MV-4-11 (cell line): ENCODE measurements around the gene SLC25A38.
"Not testable (repeated sequence)": the region's sequence is repeated elsewhere in the genome, so short reads cannot be mapped to it uniquely, and the experiment has no call there.

ENCODE experiments used
- DNase-seq: peaks from one replicate; lab custom pipeline; 2025; lab: John Stamatoyannopoulos, UW

SLC25A38 gene

DNA sequence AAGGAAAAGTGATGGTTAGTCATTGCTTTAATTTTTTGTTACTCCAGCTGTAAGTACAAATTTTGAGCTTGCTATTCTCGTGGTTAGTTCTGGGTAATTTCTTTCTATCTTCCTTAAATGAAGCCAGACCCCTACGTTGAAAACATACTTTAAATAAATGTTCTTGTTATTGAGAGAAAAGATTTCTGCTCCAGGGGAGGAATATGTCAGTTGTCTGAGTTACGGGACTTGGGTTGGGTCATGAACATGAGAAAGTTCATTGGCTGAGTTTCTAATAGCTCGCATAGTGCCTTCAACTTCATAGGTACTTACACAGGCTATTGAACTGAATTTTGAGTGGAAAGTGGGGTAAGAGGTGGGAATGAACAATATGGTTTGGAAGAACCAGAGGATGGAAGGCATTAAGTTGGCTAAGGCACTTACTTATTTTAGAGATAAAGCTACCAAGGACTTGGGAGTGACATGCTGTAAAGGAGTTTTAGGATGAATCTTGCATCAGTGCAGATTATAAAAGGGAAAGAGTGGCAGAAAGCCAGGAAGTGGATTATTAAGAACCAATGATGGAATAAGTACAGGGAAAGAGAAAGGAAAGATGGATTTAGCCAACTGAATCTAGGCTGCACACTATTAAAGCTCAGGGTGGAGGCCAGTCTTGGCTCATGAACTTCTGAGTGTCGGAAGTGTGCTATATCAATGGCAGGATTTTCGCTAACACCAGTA, 24.8 kb downstream of the SLC25A38 start:
- no peak for DNase-seq

DNA sequence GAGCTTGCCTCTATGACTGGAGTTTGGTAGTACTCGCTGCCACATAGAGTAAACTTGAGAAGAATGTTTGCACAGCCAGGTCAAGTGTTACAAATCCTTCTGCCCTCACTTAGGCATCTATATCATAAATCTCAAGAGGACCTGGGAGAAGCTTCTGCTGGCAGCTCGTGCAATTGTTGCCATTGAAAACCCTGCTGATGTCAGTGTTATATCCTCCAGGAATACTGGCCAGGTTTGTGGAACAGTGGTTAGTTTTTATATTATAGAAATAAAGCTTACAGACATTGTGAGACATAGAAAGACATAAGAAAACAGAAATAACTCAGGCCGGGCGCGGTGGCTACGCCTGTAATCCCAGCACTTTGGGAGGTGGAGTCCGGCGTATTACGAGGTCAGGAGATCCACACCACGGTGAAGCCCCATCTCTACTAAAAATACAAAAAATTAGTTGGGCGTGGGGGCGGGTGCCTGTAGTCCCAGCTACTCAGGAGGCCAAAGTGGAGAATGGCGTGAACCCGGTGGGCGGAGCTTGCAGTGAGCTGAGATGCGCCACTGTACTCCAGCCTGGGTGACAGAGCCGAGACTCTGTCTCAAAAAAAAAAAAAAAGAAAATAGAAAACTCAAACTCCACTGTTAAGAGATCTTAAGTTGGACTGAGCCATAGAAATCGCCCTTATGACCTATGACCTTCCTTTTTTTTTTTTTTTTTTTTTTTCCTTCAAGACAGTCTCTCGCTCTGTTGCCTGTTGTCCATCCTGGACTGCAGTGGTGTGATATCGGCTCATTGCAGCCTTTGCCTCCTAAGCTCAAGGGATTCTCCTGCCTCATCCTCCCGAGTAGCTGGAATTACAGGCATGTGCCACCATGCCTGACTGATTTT, 25.6 kb downstream of the SLC25A38 start:
- DNase-seq, result no peak

DNA sequence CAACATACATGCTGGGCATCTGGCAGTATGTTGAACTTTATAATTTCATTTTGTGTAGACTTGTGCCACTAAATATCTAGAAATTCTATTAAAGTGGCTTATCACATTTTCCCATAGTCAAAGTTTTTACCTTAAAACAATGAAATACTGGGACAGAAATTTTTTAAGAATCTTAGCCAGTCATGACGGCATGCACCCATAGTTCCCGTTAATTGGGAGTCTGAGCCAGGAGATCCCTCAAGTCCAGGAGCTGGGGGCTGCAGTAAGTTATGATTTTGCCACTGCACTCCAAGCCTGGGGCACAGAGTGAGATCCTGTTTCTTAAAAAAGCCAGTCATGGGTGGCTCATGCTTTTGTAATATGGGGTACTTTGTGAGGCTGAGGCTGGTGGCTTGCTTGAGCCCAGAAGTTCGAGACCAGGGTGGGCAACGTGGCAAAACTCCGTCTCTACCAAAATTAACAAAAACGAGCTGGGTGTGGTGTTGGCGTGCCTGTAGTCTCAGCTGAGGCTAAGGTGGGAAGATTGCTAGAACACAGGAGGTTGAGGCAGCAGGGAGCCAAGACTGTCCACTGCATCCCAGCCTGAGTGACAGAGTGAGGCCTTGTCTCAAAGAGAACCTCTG, 26.5 kb downstream of the SLC25A38 start:
- DNase-seq, result no peak

DNA sequence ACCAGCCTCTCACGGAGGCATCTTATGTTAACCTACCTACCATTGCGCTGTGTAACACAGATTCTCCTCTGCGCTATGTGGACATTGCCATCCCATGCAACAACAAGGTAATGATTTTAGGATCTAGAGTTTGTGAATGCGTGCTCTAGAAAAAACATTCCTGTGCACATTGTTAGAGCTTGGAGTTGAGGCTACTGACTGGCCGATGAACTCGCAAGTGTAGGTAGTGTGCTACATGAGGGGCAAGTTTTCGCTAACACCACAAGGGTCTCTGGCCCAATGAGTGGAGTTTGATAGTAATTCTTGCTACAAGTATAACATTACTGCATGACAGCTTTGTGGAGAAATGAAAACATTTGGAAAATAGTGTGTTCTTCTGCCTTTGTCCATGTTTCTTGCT, 27.7 kb downstream of the SLC25A38 start:
- no peak for DNase-seq

DNA sequence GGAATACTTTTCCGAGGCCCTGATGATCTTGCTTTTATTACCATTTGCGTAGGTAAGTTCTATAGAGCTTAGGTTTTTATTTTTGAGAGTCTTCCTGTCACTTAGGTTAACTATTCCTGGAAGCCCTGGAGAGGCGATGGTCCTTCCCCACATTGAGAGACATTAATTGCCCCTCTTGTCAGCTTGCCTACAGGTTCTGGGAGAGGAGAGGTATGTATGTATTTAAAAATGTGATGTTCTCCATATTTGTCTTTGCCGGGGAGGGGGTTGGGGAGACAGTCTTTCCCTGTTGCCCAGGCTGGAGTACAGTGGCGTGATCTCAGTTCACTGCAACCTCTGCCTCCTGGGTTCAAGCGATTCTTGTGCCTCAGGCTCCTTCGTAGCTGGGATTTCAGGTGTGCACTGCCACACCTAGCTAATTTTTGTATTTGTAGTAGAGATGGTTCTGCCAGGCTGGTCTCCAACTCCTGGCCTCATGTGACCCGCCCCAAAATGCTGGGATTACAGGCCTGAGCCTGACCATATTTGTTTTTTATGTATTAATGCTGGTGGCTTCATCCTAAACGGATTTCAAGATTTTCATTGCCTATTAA, 29.6 kb downstream of the SLC25A38 start:
- no peak for DNase-seq

DNA sequence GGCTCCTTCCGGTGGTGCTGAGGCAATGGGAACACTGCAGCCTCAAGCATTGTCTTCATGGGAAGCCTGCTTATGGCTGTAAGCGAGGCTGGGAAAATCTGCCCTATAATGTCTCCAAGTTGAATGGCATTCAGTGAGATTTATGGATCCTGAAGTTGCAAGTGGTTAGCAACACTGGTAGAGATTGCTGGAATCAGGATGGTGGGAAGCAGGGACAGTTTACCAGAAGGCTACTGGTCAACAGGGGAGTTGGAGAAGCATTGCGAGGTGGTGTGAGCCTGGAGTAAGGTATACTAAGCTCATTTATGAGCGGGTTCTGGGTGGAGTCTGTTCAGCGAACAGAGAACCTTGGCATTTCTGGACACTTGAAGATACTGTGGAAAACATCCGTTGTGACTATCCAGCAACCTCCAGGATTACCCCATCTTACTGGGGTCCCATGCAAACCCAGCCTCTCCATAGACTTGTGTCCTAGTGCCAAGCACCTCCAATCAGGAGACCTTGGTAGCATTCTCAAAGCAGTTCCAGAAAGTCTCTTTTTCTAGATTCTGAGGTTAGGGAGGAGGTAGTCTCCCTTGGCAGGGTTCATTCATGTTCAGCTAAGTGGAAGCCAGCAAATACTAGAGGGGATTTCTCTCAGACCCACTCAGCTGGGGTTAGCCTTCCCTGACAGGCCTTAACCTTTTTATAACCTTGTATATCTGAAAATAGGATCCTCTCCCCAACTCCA, 30.7 kb downstream of the SLC25A38 start:
- DNase-seq, result peak; percentile 5

DNA sequence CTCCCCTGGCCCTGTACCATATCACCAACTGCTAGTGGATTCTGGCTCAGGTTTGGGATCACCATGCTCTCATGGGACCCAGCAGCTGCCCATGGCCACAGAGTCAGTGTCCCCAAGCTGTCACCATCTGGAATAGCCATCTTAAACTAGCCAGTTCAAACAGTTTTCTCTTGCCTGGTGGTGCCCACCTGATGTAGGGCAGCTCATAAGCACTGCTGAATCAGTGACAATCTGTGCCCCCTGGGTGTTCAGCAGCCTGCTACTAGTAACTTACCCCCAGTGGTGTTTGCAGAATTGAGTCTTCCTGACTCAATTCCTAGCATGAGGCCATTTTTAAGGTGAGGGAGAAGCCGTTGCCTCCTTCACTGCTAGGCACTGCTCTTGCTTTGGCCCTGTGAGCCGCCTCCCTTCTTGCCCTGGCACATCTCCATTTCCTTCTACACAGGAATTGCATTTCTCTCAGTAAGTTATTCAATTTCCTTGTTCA, 31.3 kb downstream of the SLC25A38 start:
- no peak for DNase-seq

DNA sequence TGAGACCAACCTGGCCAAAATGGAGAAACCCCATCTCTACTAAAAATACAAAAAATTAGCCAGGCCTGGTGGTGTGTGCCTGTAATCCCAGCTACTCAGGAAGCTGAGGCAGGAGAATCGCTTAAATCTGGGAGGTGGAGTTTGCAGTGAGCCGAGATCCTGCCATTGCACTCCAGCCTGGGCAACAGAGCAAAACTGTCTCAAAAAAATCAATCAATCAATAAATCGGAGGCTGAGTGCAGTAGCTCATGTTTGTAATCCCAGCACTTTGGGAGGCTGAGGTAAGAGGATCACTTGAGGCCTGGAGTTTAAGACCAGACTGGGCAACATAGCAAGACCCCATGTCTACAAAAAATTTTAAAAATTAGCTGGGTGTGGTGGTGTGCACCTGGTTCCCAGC, 32.1 kb downstream of the SLC25A38 start:
- not testable (repeated sequence) for DNase-seq

DNA sequence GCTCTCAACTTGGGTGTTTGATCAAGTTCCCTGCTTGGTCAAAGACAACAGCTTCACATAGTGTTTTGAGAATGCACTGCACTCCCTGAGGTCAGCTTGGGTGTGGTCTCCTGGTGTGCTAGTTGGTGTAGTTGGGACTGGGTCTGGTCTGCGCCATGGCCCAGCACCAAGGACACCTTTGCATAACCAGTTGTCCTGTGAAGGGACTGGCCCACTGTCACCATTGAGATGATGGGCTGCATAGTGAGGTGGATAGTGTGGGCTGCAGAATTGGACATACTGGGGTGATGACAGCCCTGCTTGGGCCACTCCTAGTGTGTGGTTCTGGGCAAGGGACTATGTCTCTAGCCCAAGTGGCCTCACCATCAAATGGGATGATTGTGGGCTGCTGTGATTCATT, 32.8 kb downstream of the SLC25A38 start:
- no peak for DNase-seq

DNA sequence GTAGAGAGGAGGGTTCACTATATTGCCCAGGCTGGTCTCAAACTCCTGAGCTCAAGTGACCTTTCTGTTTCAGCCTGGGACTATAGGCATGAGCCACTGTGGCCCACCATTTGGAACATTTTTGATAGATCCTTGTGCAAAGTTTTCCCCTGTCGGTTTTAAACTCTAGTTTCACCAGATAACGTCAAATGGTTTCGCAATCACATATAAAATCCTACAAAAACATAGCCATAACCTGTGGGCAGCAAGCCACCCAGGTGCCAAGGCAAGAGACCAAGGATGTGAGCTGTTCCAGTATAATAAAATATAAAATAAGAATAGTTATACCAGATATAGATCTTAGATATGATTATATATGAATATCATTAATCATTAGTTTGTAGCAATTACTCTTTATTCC, 33.8 kb downstream of the SLC25A38 start:
- DNase-seq, result not testable (repeated sequence)

DNA sequence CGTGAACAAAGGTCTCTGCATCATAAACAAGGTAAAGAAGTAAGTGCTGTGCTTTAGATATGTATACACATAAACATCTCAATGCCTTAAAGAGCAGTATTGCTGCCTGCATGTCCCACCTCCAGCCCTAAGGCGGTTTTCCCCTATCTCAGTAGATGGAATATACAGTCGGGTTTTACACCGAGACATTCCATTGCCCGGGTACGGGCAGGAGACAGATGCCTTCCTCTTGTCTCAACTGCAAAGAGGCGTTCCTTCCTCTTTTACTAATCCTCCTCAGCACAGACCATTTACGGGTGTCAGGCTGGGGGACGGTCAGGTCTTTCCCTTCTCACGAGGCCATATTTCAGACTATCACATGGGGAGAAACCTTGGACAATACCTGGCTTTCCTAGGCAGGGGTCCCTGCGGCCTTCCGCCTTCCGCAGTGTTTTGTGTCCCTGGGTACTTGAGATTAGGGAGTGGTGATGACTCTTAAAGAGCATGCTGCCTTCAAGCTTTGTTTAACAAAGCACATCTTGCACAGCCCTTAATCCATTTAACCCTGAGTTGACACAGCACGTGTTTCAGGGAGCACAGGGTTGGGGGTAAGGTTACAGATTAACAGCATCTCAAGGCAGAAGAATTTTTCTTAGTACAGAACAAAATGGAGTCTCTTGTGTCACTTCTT, 35.5 kb downstream of the SLC25A38 start:
- DNase-seq, result peak; percentile 32

DNA sequence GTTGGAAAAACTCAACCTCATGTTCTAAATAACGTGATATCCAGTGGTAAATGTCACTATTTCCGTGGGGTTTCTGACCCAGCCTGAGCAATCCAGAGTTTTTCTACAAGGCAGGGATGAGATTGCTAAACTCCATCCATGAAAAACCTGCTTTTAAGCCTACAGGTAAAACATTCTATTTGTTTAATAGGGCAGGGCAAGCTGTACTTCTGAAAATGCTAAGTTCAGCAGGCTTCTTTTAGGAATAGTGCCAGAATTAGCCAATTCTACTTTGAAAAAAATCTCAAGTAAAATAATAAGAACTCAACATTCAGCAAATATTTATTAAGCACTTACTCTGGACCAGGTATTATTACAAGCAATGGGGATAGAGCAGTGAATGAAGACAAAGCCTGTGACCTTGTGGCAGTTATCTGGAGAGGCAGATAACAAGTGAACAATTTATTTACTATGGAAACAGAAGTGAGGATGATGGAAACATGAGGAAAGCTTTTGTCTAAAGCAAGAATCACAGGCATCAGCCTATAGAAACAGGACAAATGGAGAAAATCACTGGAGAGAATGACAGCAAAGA, 36.7 kb downstream of the SLC25A38 start:
- no peak for DNase-seq

DNA sequence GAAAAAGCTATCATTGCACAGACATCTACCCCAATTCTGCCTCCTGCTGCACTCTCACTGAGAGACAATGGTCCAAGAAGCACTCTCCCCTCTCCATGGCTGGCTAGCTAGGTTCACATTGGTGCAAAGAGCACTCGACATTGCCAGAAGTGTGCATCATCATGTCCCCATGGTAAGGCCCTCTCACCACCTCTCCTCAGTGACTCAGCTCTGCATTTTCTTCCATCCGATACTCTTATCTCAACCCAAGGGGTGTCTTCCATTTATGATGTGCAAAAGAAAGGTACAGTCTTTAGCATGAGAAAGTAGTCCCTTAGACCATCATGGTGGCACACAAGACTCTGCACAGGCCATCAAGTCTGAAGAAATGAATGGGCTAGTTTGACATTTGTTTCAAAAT, 37.4 kb downstream of the SLC25A38 start:
- DNase-seq, result no peak

DNA sequence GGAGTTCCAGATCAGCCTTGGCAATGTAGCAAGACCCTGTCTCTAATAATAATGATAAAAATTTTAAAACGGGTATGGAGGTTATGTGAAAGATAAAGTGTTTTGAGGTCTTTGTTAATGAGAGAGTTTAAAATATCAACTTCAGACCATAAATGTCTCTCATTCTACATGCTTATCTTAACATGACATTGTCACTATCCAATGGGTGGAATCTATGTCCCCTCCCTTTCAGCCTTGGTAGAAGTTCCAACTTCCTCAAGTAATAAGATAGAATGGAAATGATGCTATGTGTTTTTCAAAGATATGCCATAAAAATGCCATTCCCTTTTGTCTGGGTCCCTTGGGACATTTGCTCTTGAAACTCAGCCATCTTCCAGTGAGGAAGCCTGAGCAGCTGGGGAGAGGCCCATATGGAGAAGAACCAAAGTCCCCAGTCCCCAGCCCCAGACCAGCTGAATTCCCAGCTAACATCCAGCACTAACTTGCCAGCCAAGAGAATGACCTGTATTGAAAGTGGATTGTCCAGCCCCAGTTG, 40.3 kb downstream of the SLC25A38 start:
- no peak for DNase-seq

DNA sequence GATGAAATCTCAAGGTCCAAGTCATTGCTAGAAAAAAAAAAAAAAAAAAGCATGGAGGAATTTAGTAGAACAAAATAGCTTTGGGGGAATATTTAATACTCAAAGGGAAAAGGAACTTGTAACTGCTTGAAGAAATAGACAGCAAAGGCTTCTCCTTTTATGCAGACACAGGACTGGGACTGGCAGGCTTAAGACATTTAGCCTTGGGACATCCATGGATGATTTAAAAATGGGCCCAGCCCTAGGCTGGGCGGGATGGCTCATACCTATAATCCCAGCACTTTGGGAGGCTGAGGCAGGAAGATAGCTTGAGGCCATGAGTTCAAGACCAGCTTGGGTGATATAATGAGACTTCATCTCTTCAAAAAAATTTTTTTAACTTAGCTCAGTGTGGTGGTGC, 43.1 kb downstream of the SLC25A38 start:
- DNase-seq, result no peak

DNA sequence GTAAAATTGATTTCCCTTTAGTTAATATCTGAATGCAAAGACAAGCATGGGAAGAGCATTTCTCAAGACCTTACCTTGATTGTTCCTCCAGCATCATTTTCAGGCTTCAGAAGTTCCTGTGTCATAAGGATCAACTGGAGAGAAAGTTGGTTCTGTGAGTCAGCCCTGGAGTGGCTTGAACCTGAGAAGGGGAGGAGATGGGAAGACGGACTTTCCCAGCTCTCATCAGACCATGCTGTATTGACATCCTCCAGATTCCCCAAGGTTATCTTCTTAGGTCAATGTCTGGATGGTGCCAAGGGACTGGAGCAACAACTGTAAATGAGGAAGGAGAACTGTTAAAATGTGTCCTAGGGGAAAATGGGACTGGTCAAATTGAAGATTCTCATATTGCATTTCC, 44.3 kb downstream of the SLC25A38 start:
- no peak for DNase-seq

DNA sequence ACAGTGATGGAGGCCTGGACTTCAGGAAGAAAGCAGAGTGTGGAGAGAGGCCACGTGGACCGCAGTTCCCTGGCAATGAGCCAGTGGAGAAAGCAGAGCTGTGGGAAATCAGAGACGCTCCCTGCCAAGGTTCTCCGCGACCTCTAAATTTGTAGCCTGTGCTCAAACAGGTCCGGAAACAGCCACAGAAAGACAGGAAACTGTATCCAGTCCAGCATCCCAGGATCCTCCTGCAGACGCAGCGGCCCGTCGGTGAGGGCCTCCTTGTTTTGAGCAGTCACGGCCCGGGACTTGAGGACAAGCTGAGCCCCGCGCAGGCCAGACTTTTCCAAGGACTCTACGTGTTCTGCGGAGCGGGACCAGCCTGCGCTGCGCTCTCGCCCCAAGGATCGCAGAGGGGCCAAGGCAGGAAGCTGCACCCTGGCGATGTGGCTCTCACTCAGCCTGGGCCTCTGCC, 45.6 kb downstream of the SLC25A38 start:
- DNase-seq, result no peak

DNA sequence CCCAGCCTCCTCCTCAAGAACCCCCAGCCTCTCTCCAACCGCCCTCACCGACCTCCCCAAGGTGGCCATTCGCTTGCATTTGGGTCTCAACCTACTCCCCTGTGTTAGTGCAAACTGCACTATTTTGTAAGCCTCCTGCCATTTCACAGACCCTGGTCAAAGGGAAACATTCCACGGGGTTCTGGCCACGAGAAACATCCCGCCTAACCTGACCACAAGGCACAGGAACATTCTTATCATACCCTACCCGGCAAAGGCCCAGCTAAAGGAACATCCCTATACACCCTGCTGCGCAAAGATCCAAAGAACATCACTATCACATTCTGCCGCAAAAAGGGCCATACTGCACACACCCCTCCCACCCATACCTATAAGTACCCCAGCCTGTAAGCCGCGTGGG, 46.3 kb downstream of the SLC25A38 start:
- DNase-seq, result no peak

DNA sequence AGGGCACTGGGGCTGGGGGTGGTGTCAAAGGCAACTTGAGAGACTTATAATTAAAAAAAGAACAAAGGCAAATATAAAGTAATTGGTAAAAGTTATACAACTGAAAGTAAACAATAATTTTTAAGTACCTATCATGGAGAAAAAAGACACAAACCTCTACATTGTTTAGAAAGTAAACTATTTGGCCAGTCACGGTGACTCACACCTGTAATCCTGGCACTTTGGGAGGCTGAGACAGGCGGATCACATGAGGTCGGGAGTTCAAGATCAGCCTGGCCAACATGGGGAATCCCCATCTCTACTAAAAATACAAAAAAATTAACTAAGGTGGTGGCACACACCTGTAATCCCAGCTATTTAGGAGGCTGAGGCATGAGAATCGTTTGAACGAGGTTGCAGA, 49.2 kb downstream of the SLC25A38 start:
- DNase-seq, result no peak

DNA sequence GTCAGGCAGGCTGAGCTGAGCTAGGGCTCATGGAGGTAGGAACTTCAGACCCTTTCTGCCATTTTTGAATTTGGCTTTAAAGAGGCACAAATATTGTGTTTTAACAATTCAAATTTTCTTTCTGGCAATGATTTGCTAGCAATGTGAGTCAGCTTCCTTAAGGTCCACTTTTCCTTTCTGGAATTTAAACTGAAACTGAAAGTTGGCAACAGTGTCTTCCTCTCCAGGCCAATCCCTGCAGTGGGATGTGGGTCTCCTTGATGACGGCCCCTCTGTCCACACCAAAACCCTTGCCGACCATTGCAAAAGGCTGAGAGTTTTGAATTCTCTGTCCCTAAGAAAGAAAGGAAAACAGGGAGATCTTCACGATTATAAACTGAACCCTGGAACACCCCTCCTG, 50.5 kb downstream of the SLC25A38 start:
- DNase-seq, result no peak
